Esophagus muscularis mucosa (tissue), 4 donors: Measurements from ENCODE around the gene RMDN3. TPM values are rescaled to one million over a fixed set of nuclear protein-coding genes. Genes with fewer than 3 reads are reported as not detected.

ENCODE experiments used
- DNase-seq: peaks from one replicate; pipeline ENCODE4 v3.0.0-alpha.2; 2017; ENCODE audit errors: extremely low spot score
- H3K27ac ChIP-seq, 4 donors: fragments of 200-600 bp; sonication (generic); replicated peaks in 1 of 4; 1 replicate in 3 of 4; 2 replicates in 1 of 4; pipeline ENCODE4 v1.5.1; 2016 to 2019; ENCODE audit warnings: mild to moderate bottlenecking in 1 of 4
- H3K27me3 ChIP-seq, 4 donors: fragments of 200-600 bp; sonication (generic); one replicate each; pipeline versions ENCODE4 v1.5.1 to v1.6.0; 2016 to 2019
- H3K36me3 ChIP-seq, 4 donors: fragments of 200-600 bp; sonication (generic); one replicate each; pipeline ENCODE4 v1.5.1; 2016 to 2019
- H3K4me1 ChIP-seq, 4 donors: fragments of 200-600 bp; sonication (generic); one replicate each; pipeline ENCODE4 v1.5.1; 2016 to 2019
- H3K4me3 ChIP-seq, 4 donors: fragments of 200-600 bp; sonication (generic); 1 replicate in 2 of 4; 2 replicates in 2 of 4; pipeline ENCODE4 v1.5.1; 2016 to 2019; ENCODE audit warnings: mild to moderate bottlenecking in 4 of 4, moderate library complexity in 1 of 4
- H3K9me3 ChIP-seq, 4 donors: fragments of 200-600 bp; sonication (generic); 1 replicate in 3 of 4; 2 replicates in 1 of 4; pipeline ENCODE4 v1.5.1; 2016 to 2019
- CTCF ChIP-seq, 3 experiments: fragments of 200-600 bp in 2 of 3; fragments of 450-650 bp in 1 of 3; sonication (generic) in 2 of 3; IDR thresholded peaks; one replicate each; pipeline ENCODE4 v1.5.1; 2017 to 2019; ENCODE audit warnings: antibody characterized with exemption in 3 of 3, mild to moderate bottlenecking in 2 of 3, moderate library complexity in 1 of 3
- EP300 ChIP-seq: sonication (generic); formaldehyde crosslinking; IDR thresholded peaks from one replicate; pipeline ENCODE4 v1.6.1; 2017; ENCODE audit warnings: antibody characterized with exemption
- POLR2A ChIP-seq: fragments of 450-650 bp; IDR thresholded peaks from one replicate; pipeline ENCODE4 v1.6.1; 2017; ENCODE audit warnings: antibody characterized with exemption, moderate library complexity, mild to moderate bottlenecking, low read depth
- POLR2AphosphoS5 ChIP-seq, 2 donors: sonication (generic); formaldehyde crosslinking; IDR thresholded peaks; one replicate each; pipeline ENCODE4 v1.6.1; 2017; ENCODE audit warnings: antibody characterized with exemption in 2 of 2
- WGBS: methylation state at CpG from one replicate; pipeline ENCODE4 v1.1.5; 2018; 5-methylcytosine and 5-hydroxymethylcytosine counted together
- intact Hi-C: fragments of 100-400 bp; cut with DNase I; formaldehyde crosslinking; loops from one replicate; pipeline ENCODE4 v1.15.1; 2023
- total RNA-seq, 4 donors: library from RNA; depleted of rRNA; stranded (reverse); fragments of >200 nt; gene quantifications; one replicate each; pipeline versions ENCODE4 v1.1.0 to v1.2.1, GENCODE V29; 2016

Gene RMDN3
- 10 to 100 TPM; 29.5 to 34.9 (median 31.5) TPM for total RNA-seq

DNA sequence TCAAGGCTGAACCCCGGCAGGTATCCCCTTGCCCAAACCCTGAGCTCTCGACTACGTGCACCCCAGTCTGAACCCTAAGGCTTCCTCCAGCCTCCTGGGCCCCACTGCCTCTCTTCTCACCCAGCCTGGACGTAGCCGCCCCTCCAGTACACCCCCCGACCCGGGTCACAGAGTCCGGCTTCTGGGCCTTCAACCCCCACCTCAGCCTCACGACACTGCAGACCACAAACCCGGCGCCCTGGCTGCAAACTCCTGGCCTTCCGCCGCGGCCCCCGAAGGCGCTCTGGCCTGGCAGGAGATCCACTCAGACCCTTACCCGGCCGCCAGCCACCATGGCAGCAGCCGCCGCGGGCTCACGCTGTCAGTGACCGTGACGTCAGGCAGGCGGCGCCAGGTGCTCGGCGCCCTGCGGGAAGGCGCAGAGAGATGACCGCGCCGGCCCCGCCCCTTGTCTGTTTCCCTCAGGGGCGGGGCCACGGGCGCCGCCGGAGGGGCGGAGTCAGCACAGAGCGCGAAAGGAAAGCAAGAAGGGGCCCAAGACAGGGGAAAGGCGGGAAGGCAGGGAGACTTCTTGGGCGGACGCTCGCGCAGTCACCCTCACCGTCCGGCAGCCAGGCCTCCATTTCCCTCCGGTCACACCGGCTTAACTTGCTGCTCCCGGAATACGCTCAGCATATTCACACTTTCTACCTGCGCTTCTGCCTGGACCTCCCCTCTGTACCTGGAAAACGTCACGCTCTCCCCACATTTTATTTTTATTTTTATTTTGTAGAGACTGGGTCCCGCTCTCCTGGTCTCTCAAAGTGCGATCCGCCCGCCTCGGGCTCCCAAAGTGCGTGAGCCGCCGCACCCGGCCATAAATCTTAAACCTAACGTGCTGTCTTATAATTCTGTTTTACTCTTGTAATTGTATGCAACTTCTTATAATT, at the start of gene RMDN3:
RMDN3 (minus strand) TSS at position 372 of the 929 bp plus-strand sequence. CDS start 471 bp downstream, outside the sequence.
- intact Hi-C loops: loop anchor here (2.0 to 10.0 kb wide), 4 partner anchors 52 to 190 kb away; partner anchors contain the start of genes CCDC32, DNAJC17, RPUSD2 and ZFYVE19
- peak; percentile 95 for DNase-seq
- no peak for TF ChIP-seq EP300
- no peak for TF ChIP-seq POLR2A
- TF ChIP-seq CTCF (IDR thresholded peaks at IDR 0.05): peak in 2 of 3 experiments; percentile 17 to 41
- TF ChIP-seq POLR2AphosphoS5 (IDR thresholded peaks at IDR 0.05): peak; percentile 85 to 91
- H3K4me1 ChIP-seq: peaks cover 15 to 32% (median 26%) of the 10 kb centered on the region in 4 donors
- H3K9me3 ChIP-seq: no peaks in the 10 kb centered on the region
- peaks cover 12 to 27% (median 24%) of the 10 kb centered on the region in 4 donors for H3K36me3 ChIP-seq
- H3K27me3 ChIP-seq: no peaks in the 10 kb centered on the region
- H3K4me3 ChIP-seq: peak within 1 kb of the TSS; percentile 64 to 99 (median 88)
- under 1% methylated on average over 40 of the region's 66 CpGs for WGBS
- H3K27ac ChIP-seq: peak within 1 kb of the TSS; percentile 72 to 86 (median 85)

GRCh38 chr15:40803688-40804087, 48.6 kb upstream of the RMDN3 start:
- Histone ChIP-seq H3K4me3 (no peak overlapping the region), H3K9me3 (no peaks in the 10 kb centered on the region), H3K4me1 (peaks cover 25 to 44% (median 27%) of the 10 kb centered on the region in 4 donors), H3K27ac (no peak overlapping the region), H3K27me3 (no peaks in the 10 kb centered on the region), H3K36me3 (peaks cover 0 to 27% (median 5%) of the 10 kb centered on the region in 4 donors)
- DNase-seq: no peak
- intact Hi-C loops: no loop called here
- TF ChIP-seq POLR2A (no peak), EP300 (no peak), CTCF (IDR thresholded peaks at IDR 0.05) (no peak), POLR2AphosphoS5 (IDR thresholded peaks at IDR 0.05) (no peak)
- WGBS: 95% methylated on average over 1 of the region's 1 CpG

DNA sequence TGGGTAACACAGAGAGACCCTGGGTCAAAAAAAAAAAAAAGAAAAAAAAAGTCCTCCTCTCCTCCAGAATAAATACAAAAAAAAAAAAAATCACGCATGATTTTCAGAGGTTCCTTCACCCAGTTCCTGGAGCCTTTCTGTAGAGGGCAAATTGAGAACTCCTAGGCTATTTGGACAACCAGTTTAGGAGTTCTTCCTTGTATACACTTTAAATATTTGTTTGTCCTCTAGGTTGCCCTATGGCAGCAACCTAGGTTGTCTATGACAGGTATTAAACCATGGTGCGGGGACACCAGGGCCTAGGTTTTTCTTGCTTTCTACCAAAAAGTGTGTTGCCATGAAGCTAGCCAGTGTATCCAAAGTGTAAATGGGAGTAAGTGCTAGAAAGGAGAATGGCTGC, 48.0 kb upstream of the RMDN3 start:
- no peak overlapping the region for H3K4me3 ChIP-seq
- peaks cover 0 to 32% (median 5%) of the 10 kb centered on the region in 4 donors for H3K36me3 ChIP-seq
- H3K4me1 ChIP-seq: peaks cover 19 to 38% (median 21%) of the 10 kb centered on the region in 4 donors
- intact Hi-C loops: no loop called here
- 87% methylated on average over 2 of the region's 2 CpGs for WGBS
- TF ChIP-seq EP300 (no peak), POLR2A (no peak), CTCF (IDR thresholded peaks at IDR 0.05) (no peak)
- no peak for DNase-seq
- no peaks in the 10 kb centered on the region for H3K27me3 ChIP-seq
- no peaks in the 10 kb centered on the region for H3K9me3 ChIP-seq
- no peak overlapping the region for H3K27ac ChIP-seq

- no peak for DNase-seq
- Histone ChIP-seq H3K27ac (no peak overlapping the region), H3K9me3 (no peaks in the 10 kb centered on the region), H3K36me3 (peaks cover 0 to 32% (median 5%) of the 10 kb centered on the region in 4 donors), H3K4me3 (no peak overlapping the region), H3K4me1 (peaks cover 4 to 26% (median 13%) of the 10 kb centered on the region in 4 donors), H3K27me3 (no peaks in the 10 kb centered on the region)
- WGBS: 89% methylated on average over 3 of the region's 3 CpGs
- no peak for TF ChIP-seq POLR2AphosphoS5 (IDR thresholded peaks at IDR 0.05)
- TF ChIP-seq POLR2A: no peak
- no peak for TF ChIP-seq EP300
- no peak for TF ChIP-seq CTCF (IDR thresholded peaks at IDR 0.05)
- intact Hi-C loops: no loop called here
Observed at GRCh38 chr15:40799523-40799922, 44.5 kb upstream of the RMDN3 start.
